ENCODE results near the gene CBX7. TPM values are rescaled to one million over a fixed set of nuclear protein-coding genes. Genes with fewer than 3 reads are reported as not detected.

CBX7 gene
- total RNA-seq, 1 experiment from 2014 or later: 3.7 TPM

DNA sequence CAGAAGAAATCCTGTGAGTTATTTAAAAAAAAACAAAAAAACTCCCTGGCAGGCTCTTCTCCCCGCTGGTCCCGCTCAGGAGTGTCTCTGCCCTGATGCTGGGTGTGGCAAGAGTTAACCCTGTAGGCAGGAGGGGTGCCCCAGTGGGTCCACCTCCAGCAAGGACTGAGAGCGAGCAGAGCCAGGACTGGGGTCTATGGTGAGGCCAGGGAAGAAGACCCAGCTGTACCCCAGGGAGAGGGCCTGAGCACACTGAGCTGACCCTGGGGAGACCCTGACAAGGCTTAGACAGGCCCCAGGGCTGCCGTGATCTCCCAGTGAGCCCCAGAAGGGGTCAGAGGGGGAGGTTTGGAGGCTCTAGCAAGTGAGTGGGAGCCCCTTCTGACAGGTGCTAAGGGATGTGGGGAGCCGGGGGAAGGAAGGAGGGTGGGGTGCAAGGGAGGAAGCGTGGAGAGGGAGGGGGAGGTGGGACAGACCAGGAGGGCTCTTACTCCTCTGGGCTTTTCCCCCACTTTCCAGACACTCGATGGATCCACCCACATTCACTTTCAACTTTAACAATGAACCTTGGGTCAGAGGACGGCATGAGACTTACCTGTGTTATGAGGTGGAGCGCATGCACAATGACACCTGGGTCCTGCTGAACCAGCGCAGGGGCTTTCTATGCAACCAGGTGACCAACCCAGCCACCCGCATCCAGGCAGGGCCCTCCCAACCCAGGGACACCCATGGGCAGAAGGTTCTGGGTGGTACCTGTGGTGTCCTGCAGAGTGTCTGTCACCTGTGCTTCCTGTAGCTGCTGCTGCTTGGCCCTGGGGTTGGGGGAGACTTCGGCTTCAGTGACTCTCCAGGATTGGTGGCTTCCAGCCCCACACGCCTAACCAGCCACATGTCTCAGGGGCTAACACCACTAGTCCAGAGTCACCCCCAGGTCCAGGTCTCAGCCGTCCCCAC lies 69.0 kb downstream of the CBX7 start:
- Histone ChIP-seq H4K20me1 (ENCODE audit: control insufficient read depth, insufficient read depth, insufficient read length) (no peaks in the 10 kb centered on the region), H3K56ac (ENCODE audit: insufficient read length, low read depth, low read length) (no peak overlapping the region), H3K18ac (ENCODE audit: insufficient read length, low read depth, low read length) (no peak overlapping the region), H3K27me3 (ENCODE audit: insufficient read depth, low read length) (no peaks in the 10 kb centered on the region), H3K4ac (ENCODE audit: low read depth, low read length) (no peak overlapping the region), H2BK5ac (ENCODE audit: insufficient read length, low read length) (no peak overlapping the region), H3K79me1 (ENCODE audit: insufficient read depth, low read depth, low read length, poor library complexity, severe bottlenecking) (no peaks in the 10 kb centered on the region), H3K23ac (ENCODE audit: insufficient read length, low read depth, low read length) (no peak overlapping the region), H2AFZ (ENCODE audit: low read length) (no peak overlapping the region), H2BK20ac (ENCODE audit: low read depth, low read length, poor library complexity, severe bottlenecking) (no peak overlapping the region), H2BK12ac (ENCODE audit: insufficient read length, low read depth, low read length) (no peak overlapping the region), H4K5ac (ENCODE audit: insufficient read length, low read depth, low read length) (no peak overlapping the region), H3K4me1 (ENCODE audit: insufficient read depth, low read length) (peaks cover 4% of the 10 kb centered on the region; the same call in 1 of the 2 replicates), H3K79me2 (ENCODE audit: insufficient read depth, low read length) (no peaks in the 10 kb centered on the region), H2BK120ac (ENCODE audit: low read depth, low read length, poor library complexity, severe bottlenecking) (no peak overlapping the region), H3K9ac (ENCODE audit: extremely low read depth, insufficient read length, low read length) (no peak overlapping the region), H3T11ph (ENCODE audit: low read length) (no peak overlapping the region), H3K23me2 (ENCODE audit: insufficient read length, low read depth, low read length, poor library complexity, severe bottlenecking) (no peaks in the 10 kb centered on the region), H3K4me2 (ENCODE audit: insufficient read depth, insufficient read length, low read length) (no peak overlapping the region), H2AK5ac (ENCODE audit: insufficient read length, low read length) (no peak overlapping the region), H4K91ac (ENCODE audit: insufficient read length, low read depth, low read length) (no peak overlapping the region), H2BK15ac (ENCODE audit: low read depth, low read length) (no peak overlapping the region), H3K27ac (ENCODE audit: insufficient read length, low read depth, low read length) (no peak overlapping the region), H3K14ac (ENCODE audit: insufficient read depth, low read length) (no peak overlapping the region), H4K8ac (replicated peaks; ENCODE audit: insufficient read length, low read depth, low read length) (no peak overlapping the region), H3K9me3 (ENCODE audit: control insufficient read depth, low read depth, low read length) (no peaks in the 10 kb centered on the region)
- TF ChIP-seq, protein P1, sequence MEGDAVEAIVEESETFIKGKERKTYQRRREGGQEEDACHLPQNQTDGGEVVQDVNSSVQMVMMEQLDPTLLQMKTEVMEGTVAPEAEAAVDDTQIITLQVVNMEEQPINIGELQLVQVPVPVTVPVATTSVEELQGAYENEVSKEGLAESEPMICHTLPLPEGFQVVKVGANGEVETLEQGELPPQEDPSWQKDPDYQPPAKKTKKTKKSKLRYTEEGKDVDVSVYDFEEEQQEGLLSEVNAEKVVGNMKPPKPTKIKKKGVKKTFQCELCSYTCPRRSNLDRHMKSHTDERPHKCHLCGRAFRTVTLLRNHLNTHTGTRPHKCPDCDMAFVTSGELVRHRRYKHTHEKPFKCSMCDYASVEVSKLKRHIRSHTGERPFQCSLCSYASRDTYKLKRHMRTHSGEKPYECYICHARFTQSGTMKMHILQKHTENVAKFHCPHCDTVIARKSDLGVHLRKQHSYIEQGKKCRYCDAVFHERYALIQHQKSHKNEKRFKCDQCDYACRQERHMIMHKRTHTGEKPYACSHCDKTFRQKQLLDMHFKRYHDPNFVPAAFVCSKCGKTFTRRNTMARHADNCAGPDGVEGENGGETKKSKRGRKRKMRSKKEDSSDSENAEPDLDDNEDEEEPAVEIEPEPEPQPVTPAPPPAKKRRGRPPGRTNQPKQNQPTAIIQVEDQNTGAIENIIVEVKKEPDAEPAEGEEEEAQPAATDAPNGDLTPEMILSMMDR (conservative IDR thresholded peaks at IDR 0.05): no peak
- Mint-ChIP-seq H3K4me3 (no peak overlapping the region), H3K27ac (no peak overlapping the region), H3K36me3 (ENCODE audit: insufficient read depth in 1 of 3, low read depth in 3 of 3) (no peaks in the 10 kb centered on the region), H3K4me1 (peaks cover 9 to 32% of the 10 kb centered on the region in 2 experiments), H3K9me3 (no peaks in the 10 kb centered on the region; a peak in 1 of 5 replicates), H3K27me3 (ENCODE audit: low read depth) (no peaks in the 10 kb centered on the region; the same call in 1 of the 2 replicates)
- no peak for DNase-seq
- no CpG with 5 or more reads among the region's 14 CpGs for WGBS (ENCODE audit: extremely low coverage, insufficient read length, low lambda C conversion rate)

All from H9 (cell line).